HG03442 (cell line): Measurements from ENCODE around the gene TLCD1.

Experiments
- ATAC-seq: cut with Tn5 transposase; IDR thresholded peaks from one replicate; pipeline ENCODE4 v1.9.1; 2021; ENCODE audit warnings: mild to moderate bottlenecking, moderate library complexity; ENCODE audit not compliant: unreplicated experiment

TLCD1 gene

GRCh38 chr17:28689011-28689410 lies 37.0 kb downstream of the TLCD1 start:
- no peak for ATAC-seq

- no peak for ATAC-seq
These were observed 37.6 kb downstream of the TLCD1 start for GRCh38 chr17:28688481-28688880.

GRCh38 chr17:28686296-28686695 lies 39.7 kb downstream of the TLCD1 start:
- no peak for ATAC-seq

GRCh38 chr17:28685366-28685765 lies 40.7 kb downstream of the TLCD1 start:
- no peak for ATAC-seq

- ATAC-seq = no peak
These were observed 41.1 kb downstream of the TLCD1 start for GRCh38 chr17:28684963-28685362.

GRCh38 chr17:28682655-28683054 lies 43.4 kb downstream of the TLCD1 start:
- no peak for ATAC-seq

GRCh38 chr17:28675980-28676379 lies 50.1 kb downstream of the TLCD1 start:
- no peak for ATAC-seq

- no peak for ATAC-seq
These were observed 50.5 kb downstream of the TLCD1 start for GRCh38 chr17:28675490-28675889.
